ENCODE data around the gene GDF15. TPM values are rescaled to one million over a fixed set of nuclear protein-coding genes. Genes with fewer than 3 reads are reported as not detected.

The GDF15 gene
- polyA plus RNA-seq, 1 donor from 2014 or later, result not detected

DNA sequence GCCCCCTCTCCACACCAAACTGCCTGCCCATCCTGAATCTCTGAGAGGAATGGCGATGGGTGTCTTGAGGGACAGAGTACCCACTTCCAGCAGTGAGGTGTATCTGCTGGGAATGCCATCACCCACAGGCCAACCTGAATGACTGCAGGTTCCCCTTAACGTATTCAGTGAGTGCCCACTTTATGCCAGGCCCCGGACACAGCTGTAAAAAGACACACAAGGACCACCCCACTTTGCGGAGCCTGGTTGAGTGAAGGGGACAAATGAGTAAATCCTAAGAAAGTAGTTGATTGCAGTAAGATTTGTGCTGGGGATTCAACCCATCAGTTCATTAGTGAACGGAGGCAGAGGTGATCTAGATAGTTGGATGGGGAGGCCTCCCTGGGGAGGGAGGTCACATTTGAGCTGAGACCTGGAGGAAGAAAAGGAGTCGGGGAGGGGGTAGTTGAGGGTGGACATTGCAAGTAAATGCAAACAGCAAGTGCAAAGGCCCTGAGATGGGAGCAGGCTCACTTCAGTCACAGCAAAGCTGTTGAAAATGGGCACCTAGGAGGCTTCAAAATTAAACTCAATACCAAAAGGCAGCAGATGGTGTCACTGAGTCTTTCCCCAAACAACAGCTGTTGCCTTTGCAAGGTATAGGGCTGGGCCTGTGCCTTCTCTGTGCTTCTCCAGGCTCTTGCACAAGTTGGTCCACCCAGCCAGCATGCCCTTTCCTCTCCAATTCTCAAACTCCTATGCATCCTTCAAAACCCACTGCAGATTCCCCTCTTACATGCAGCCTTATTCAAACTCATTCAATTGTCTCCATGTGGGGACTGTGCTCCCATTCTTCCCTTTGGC, 4.3 kb downstream of the GDF15 start:
- no peaks in the 10 kb centered on the region for H3F3A ChIP-seq (ENCODE audit: insufficient read depth, low read length, poor library complexity, severe bottlenecking)
- H3K36me3 ChIP-seq (ENCODE audit: insufficient read depth, low read length), result no peaks in the 10 kb centered on the region
- no peaks in the 10 kb centered on the region for H3K9me3 ChIP-seq (ENCODE audit: low read length)
- TF ChIP-seq, protein P1, sequence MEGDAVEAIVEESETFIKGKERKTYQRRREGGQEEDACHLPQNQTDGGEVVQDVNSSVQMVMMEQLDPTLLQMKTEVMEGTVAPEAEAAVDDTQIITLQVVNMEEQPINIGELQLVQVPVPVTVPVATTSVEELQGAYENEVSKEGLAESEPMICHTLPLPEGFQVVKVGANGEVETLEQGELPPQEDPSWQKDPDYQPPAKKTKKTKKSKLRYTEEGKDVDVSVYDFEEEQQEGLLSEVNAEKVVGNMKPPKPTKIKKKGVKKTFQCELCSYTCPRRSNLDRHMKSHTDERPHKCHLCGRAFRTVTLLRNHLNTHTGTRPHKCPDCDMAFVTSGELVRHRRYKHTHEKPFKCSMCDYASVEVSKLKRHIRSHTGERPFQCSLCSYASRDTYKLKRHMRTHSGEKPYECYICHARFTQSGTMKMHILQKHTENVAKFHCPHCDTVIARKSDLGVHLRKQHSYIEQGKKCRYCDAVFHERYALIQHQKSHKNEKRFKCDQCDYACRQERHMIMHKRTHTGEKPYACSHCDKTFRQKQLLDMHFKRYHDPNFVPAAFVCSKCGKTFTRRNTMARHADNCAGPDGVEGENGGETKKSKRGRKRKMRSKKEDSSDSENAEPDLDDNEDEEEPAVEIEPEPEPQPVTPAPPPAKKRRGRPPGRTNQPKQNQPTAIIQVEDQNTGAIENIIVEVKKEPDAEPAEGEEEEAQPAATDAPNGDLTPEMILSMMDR (IDR thresholded peaks at IDR 0.05; ENCODE audit: poor library complexity, severe bottlenecking), result no peak
- TF ChIP-seq POLR2AphosphoS5 (IDR thresholded peaks at IDR 0.05) (no peak), RAD21 (conservative IDR thresholded peaks at IDR 0.05) (no peak), TAF1 (IDR thresholded peaks at IDR 0.05; ENCODE audit: low read depth) (no peak), MXI1 (conservative IDR thresholded peaks at IDR 0.05; ENCODE audit: poor library complexity, severe bottlenecking) (no peak), EP300 (conservative IDR thresholded peaks at IDR 0.05; ENCODE audit: poor library complexity, severe bottlenecking) (no peak), SMC3 (conservative IDR thresholded peaks at IDR 0.05; ENCODE audit: poor library complexity) (no peak)
- TF ChIP-seq, protein P2, sequence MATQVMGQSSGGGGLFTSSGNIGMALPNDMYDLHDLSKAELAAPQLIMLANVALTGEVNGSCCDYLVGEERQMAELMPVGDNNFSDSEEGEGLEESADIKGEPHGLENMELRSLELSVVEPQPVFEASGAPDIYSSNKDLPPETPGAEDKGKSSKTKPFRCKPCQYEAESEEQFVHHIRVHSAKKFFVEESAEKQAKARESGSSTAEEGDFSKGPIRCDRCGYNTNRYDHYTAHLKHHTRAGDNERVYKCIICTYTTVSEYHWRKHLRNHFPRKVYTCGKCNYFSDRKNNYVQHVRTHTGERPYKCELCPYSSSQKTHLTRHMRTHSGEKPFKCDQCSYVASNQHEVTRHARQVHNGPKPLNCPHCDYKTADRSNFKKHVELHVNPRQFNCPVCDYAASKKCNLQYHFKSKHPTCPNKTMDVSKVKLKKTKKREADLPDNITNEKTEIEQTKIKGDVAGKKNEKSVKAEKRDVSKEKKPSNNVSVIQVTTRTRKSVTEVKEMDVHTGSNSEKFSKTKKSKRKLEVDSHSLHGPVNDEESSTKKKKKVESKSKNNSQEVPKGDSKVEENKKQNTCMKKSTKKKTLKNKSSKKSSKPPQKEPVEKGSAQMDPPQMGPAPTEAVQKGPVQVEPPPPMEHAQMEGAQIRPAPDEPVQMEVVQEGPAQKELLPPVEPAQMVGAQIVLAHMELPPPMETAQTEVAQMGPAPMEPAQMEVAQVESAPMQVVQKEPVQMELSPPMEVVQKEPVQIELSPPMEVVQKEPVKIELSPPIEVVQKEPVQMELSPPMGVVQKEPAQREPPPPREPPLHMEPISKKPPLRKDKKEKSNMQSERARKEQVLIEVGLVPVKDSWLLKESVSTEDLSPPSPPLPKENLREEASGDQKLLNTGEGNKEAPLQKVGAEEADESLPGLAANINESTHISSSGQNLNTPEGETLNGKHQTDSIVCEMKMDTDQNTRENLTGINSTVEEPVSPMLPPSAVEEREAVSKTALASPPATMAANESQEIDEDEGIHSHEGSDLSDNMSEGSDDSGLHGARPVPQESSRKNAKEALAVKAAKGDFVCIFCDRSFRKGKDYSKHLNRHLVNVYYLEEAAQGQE (IDR thresholded peaks at IDR 0.05; ENCODE audit: borderline replicate concordance), result no peak
- H4K20me1 ChIP-seq (ENCODE audit: insufficient read depth), result no peaks in the 10 kb centered on the region
- no peak overlapping the region for H3K4me3 ChIP-seq (ENCODE audit: low read length)
- no peaks in the 10 kb centered on the region for H3K9me2 ChIP-seq (ENCODE audit: insufficient read depth, low read length)
- H2AFZ ChIP-seq (ENCODE audit: low read depth, low read length), result no peak overlapping the region
- H3K27me3 ChIP-seq (ENCODE audit: insufficient read depth, low read depth, low read length), result peaks cover 9% of the 10 kb centered on the region
- no peak overlapping the region for H3K4me2 ChIP-seq (ENCODE audit: low read length)
- H3K27ac ChIP-seq (ENCODE audit: low read length), result no peak overlapping the region
- no peaks in the 10 kb centered on the region for H3K79me2 ChIP-seq (replicated peaks; ENCODE audit: insufficient read depth, low read length)
- H3K9ac ChIP-seq (ENCODE audit: low read length), result no peak overlapping the region

DNA sequence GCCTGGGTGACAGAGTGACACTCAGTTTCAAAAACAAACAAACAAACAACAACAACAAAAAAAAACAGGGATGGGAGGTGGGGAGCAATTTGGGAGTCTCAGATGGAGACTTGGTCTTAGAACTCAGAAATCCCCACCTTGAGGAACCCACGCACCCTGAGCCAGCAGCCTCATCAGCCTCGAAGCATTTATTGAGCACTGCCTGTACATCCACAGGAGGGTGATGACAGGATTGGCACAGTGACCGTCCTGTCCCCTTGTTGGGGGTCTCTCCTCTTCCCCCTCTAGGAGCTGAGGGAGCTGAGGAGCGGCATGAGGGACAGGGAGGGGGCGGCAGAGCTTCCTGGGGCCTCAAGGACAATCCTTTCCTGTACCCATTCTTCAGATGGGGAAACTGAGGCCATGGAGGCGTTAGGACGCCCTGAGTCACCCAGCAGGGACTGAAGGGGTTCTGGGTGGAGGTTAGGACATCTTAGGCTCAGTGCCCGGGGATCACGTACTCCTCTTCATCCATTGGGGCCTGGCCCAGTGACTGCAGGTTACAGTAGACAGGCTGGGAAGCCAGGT, 5.6 kb downstream of the GDF15 start:
- no peak overlapping the region for H3K4me2 ChIP-seq (ENCODE audit: low read length)
- no peak overlapping the region for H3K27ac ChIP-seq (ENCODE audit: low read length)
- no peak overlapping the region for H3K4me3 ChIP-seq (ENCODE audit: low read length)
- no peaks in the 10 kb centered on the region for H3K9me2 ChIP-seq (ENCODE audit: insufficient read depth, low read length)
- H3F3A ChIP-seq (ENCODE audit: insufficient read depth, low read length, poor library complexity, severe bottlenecking), result no peaks in the 10 kb centered on the region
- H3K9me3 ChIP-seq (ENCODE audit: low read length), result no peaks in the 10 kb centered on the region
- no peak for TF ChIP-seq MXI1 (conservative IDR thresholded peaks at IDR 0.05; ENCODE audit: poor library complexity, severe bottlenecking)
- TF ChIP-seq, protein P1 (IDR thresholded peaks at IDR 0.05; ENCODE audit: poor library complexity, severe bottlenecking), result no peak
- no peak for TF ChIP-seq RAD21 (conservative IDR thresholded peaks at IDR 0.05)
- TF ChIP-seq, protein P2 (IDR thresholded peaks at IDR 0.05; ENCODE audit: borderline replicate concordance), result no peak
- TF ChIP-seq TAF1 (IDR thresholded peaks at IDR 0.05; ENCODE audit: low read depth), result no peak
- TF ChIP-seq EP300 (conservative IDR thresholded peaks at IDR 0.05; ENCODE audit: poor library complexity, severe bottlenecking), result no peak
- no peaks in the 10 kb centered on the region for H4K20me1 ChIP-seq (ENCODE audit: insufficient read depth)
- no peak overlapping the region for H3K9ac ChIP-seq (ENCODE audit: low read length)
- no peak overlapping the region for H2AFZ ChIP-seq (ENCODE audit: low read depth, low read length)
- H3K79me2 ChIP-seq (replicated peaks; ENCODE audit: insufficient read depth, low read length), result no peaks in the 10 kb centered on the region
- H3K27me3 ChIP-seq (ENCODE audit: insufficient read depth, low read depth, low read length), result peaks cover 9% of the 10 kb centered on the region
- no peaks in the 10 kb centered on the region for H3K36me3 ChIP-seq (ENCODE audit: insufficient read depth, low read length)
